22Rv1 (cell line): ENCODE measurements around the gene CASK.

Experiments
- CTCF ChIP-seq: fragments of 450-650 bp; IDR thresholded peaks from 2 replicates; pipeline ENCODE4 v1.5.1; 2017; ENCODE audit warnings: mild to moderate bottlenecking
- ZFX ChIP-seq: fragments of 450-650 bp; IDR thresholded peaks from 2 replicates; pipeline ENCODE4 v1.6.1; 2017; ENCODE audit warnings: antibody characterized with exemption, borderline replicate concordance

- TF ChIP-seq CTCF (no peak), ZFX (no peak)
These were observed 127.3 kb downstream of the CASK start for GRCh38 chrX:41796046-41796445.
